Gastrocnemius medialis (tissue), 4 donors: ENCODE measurements around the gene CPNE5. TPM values are rescaled to one million over a fixed set of nuclear protein-coding genes. Genes with fewer than 3 reads are reported as not detected.

Source experiments
- ATAC-seq, 2 donors: fragments of 150-250 bp; one replicate each; pipeline ENCODE4 v1.9.1; 2016
- DNase-seq, 2 donors: peaks; one replicate each; pipeline ENCODE4 v3.0.0-alpha.2; 2019
- H3K27ac ChIP-seq, 4 donors: fragments of 200-600 bp; sonication (generic); 1 replicate in 1 of 4; 2 replicates in 3 of 4; pipeline ENCODE4 v1.5.1; 2016 to 2018; ENCODE audit warnings: mild to moderate bottlenecking in 2 of 4, moderate library complexity in 1 of 4
- H3K27me3 ChIP-seq, 3 donors: fragments of 200-600 bp; sonication (generic) in 2 of 3; 1 replicate in 1 of 3; 2 replicates in 2 of 3; pipeline versions ENCODE4 v1.5.1 to v1.6.0; 2016 to 2019; ENCODE audit warnings: mild to moderate bottlenecking in 1 of 3, moderate library complexity in 1 of 3
- H3K36me3 ChIP-seq, 2 donors: fragments of 200-600 bp; sonication (generic) in 1 of 2; one replicate each; pipeline ENCODE4 v1.5.1; 2017 to 2018
- H3K4me1 ChIP-seq, 2 donors: fragments of 200-600 bp; sonication (generic) in 1 of 2; one replicate each; pipeline ENCODE4 v1.5.1; 2016 to 2017; ENCODE audit warnings: mild to moderate bottlenecking in 2 of 2
- H3K4me3 ChIP-seq, 4 donors: fragments of 200-600 bp; sonication (generic) in 3 of 4; 1 replicate in 1 of 4; 2 replicates in 3 of 4; pipeline ENCODE4 v1.5.1; 2016 to 2019; ENCODE audit warnings: mild to moderate bottlenecking in 2 of 4
- H3K9me3 ChIP-seq, 3 donors: fragments of 200-600 bp; sonication (generic) in 2 of 3; 1 replicate in 1 of 3; 2 replicates in 2 of 3; pipeline ENCODE4 v1.5.1; 2016 to 2019
- POLR2A ChIP-seq, 2 donors: fragments of 450-650 bp; IDR thresholded peaks; one replicate each; pipeline ENCODE4 v1.6.1; 2017; ENCODE audit warnings: antibody characterized with exemption in 2 of 2, mild to moderate bottlenecking in 2 of 2, moderate library complexity in 2 of 2
- in situ Hi-C, 4 donors: fragments of 200-750 bp; cut with MboI; loops; one replicate each; pipeline versions ENCODE4 v1.15.0 to v1.8.0; 2017; ENCODE audit warnings: low sequenced_read_pairs in 4 of 4
- intact Hi-C: fragments of 100-400 bp; cut with DNase I; formaldehyde crosslinking; loops from one replicate; pipeline ENCODE4 v1.15.1; 2023; ENCODE audit warnings: low total_unique reads
- total RNA-seq, 4 donors: library from RNA; depleted of rRNA; stranded (reverse); fragments of >200 nt; gene quantifications; one replicate each; pipeline versions ENCODE4 v1.1.0 to v1.2.3, GENCODE V29; 2016
- TF ChIP-seq, protein P1 (sequence below), 5 experiments: fragments of 450-650 bp in 3 of 5; fragments of 200-600 bp in 2 of 5; sonication (generic) in 2 of 5; IDR thresholded peaks in 4 of 5; conservative IDR thresholded peaks in 1 of 5; 1 replicate in 4 of 5; 2 replicates in 1 of 5; pipeline ENCODE4 v1.5.1; 2016 to 2019; ENCODE audit warnings: antibody characterized with exemption in 5 of 5, mild to moderate bottlenecking in 3 of 5, moderate library complexity in 3 of 5

The CPNE5 gene
- total RNA-seq, 4 donors from 2014 or later = 0.11 TPM; not detected in 3

DNA sequence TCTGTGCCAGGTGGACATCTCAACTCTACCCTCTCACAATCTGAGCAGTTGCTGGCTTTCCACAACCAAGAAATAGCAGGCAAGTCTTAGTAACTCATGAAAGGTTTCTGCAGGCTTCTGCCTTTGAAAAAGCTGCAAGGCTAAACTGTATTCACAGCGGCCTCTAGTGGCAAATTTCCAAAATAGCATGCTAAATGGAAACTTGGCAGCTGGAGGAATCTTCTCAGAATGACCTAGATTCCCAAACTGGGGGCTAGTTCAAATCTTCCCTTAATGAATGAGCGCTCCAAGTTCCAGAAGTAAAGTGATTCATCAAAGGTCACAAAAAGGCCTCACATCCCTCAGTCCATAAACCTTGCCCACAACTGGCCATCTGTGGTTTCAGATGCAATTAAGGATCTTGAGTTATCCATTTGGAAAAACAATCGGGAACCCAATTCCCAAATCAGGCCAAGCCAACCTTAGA lies 11.9 kb upstream of the CPNE5 start:
- TF ChIP-seq, protein P1, sequence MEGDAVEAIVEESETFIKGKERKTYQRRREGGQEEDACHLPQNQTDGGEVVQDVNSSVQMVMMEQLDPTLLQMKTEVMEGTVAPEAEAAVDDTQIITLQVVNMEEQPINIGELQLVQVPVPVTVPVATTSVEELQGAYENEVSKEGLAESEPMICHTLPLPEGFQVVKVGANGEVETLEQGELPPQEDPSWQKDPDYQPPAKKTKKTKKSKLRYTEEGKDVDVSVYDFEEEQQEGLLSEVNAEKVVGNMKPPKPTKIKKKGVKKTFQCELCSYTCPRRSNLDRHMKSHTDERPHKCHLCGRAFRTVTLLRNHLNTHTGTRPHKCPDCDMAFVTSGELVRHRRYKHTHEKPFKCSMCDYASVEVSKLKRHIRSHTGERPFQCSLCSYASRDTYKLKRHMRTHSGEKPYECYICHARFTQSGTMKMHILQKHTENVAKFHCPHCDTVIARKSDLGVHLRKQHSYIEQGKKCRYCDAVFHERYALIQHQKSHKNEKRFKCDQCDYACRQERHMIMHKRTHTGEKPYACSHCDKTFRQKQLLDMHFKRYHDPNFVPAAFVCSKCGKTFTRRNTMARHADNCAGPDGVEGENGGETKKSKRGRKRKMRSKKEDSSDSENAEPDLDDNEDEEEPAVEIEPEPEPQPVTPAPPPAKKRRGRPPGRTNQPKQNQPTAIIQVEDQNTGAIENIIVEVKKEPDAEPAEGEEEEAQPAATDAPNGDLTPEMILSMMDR (IDR thresholded peaks at IDR 0.05 in 4 of 5, conservative IDR thresholded peaks at IDR 0.05 in 1 of 5) = peak; percentile 69 to 79 (median 73)
- no peak for TF ChIP-seq POLR2A (IDR thresholded peaks at IDR 0.05)
- Histone ChIP-seq H3K27ac (no peak overlapping the region), H3K36me3 (peaks cover 0 to 10% of the 10 kb centered on the region in 2 donors), H3K9me3 (no peaks in the 10 kb centered on the region), H3K4me3 (no peak overlapping the region), H3K4me1 (peaks cover 29 to 34% of the 10 kb centered on the region in 2 donors), H3K27me3 (no peaks in the 10 kb centered on the region)
- DNase-seq (peak in 1 of 2 donors; percentile 54), ATAC-seq (peak; percentile 37 to 46)
- intact Hi-C loops = loop anchor here (1.0 to 5.0 kb wide), 4 partner anchors 40 to 234 kb away; no protein-coding TSS in a partner anchor
- in situ Hi-C loops = loop anchor here (5.0 to 25.0 kb wide), 3 partner anchors 84 to 239 kb away; no protein-coding TSS in a partner anchor

DNA sequence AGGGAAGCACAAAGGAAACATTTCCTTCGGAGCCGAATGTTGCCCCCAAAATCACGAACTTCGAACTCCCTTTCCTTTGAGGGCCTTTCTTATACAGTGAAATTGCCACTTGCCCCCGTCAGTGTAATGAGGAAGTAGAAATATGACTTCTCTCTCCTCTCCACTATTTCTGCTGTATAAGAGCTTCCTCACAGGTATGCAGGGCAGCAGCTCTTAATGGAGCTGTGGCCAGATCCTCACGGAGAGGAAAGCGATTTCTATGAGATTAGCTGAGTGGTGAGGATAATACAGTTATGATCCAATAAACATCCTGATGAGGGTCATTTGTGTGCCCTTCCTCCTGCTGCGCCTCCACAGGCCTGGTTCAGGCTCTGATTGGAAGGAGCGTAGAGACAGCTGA lies 10.8 kb upstream of the CPNE5 start:
- ATAC-seq (no peak), DNase-seq (no peak)
- intact Hi-C loops (loop anchor here (2.0 to 5.0 kb wide), 3 partner anchors 39 to 233 kb away; no protein-coding TSS in a partner anchor), in situ Hi-C loops (loop anchor here (5.0 to 25.0 kb wide), 3 partner anchors 83 to 238 kb away; no protein-coding TSS in a partner anchor)
- Histone ChIP-seq H3K27me3 (no peaks in the 10 kb centered on the region), H3K9me3 (no peaks in the 10 kb centered on the region), H3K36me3 (no peaks in the 10 kb centered on the region), H3K4me1 (peaks cover 29 to 34% of the 10 kb centered on the region in 2 donors), H3K27ac (no peak overlapping the region), H3K4me3 (no peak overlapping the region)
- no peak for TF ChIP-seq POLR2A (IDR thresholded peaks at IDR 0.05)
- TF ChIP-seq, protein P1 (IDR thresholded peaks at IDR 0.05 in 4 of 5, conservative IDR thresholded peaks at IDR 0.05 in 1 of 5) = no peak

DNA sequence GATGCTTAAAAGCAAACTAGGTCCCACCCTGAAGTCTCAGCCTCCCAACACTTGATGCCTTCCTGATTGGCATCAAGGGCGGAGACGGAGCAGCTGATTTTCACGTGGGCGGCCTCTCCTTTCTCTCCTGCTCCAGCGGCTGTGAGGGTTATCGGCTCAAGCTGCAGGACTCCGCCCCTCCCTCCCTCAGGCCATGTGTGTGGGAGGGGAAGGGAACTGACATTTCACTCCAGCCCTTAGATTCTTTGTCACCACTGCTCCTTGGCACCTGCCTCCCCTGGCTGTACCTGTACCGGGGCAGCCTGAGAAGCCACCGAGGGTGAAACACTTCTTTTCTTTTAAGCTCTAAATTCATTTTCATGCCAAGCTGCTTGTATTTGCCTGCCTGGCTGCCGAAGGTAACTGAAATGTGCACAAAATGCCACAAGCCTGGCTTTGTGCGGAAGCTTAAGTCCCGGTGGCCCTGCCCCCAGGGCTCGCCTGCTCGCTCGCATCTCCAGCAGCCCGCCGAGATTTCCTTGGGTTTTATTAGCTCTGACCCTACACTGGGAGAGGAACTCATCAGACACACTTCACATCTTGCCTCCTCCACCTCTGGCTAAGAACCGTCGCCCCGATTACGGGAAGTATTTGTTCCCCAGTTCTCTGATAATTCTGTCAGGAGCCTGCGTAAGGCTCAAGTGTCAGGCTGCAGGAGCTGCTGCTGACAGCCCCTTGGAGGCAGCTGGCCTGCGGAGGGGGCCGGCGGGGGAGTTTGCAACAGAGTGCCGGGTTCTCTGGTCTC lies 9.6 kb upstream of the CPNE5 start:
- Histone ChIP-seq H3K27ac (no peak overlapping the region), H3K36me3 (no peaks in the 10 kb centered on the region), H3K4me1 (peaks cover 32 to 35% of the 10 kb centered on the region in 2 donors), H3K4me3 (no peak overlapping the region), H3K9me3 (no peaks in the 10 kb centered on the region), H3K27me3 (no peaks in the 10 kb centered on the region)
- DNase-seq = no peak
- intact Hi-C loops = no loop called here
- ATAC-seq = no peak
- in situ Hi-C loops = loop anchor here in 1 of 4 donors (5.0 kb wide), 1 partner anchor 77 kb away; no protein-coding TSS in a partner anchor
- TF ChIP-seq, protein P1 (IDR thresholded peaks at IDR 0.05 in 4 of 5, conservative IDR thresholded peaks at IDR 0.05 in 1 of 5) = no peak
- no peak for TF ChIP-seq POLR2A (IDR thresholded peaks at IDR 0.05)

DNA sequence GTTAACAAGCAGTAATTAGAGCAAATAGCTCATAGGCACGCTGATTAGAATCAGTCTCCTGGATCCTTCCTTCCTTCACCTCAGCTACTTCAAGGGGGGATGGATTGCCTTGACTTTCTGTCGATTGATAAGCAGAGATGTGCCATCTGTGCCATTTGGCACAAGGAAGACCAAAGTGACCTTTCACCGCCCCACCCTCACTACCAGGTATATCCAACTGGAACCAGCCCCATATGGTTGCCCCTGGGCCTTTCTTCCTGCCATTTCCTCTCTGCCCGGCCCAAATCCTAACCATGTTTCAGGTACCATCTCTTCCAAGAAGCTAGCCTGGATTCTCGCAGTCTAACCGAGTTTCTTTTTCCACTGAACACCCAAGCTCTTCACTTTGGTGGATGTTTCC lies 8.7 kb upstream of the CPNE5 start:
- Histone ChIP-seq H3K27me3 (no peaks in the 10 kb centered on the region), H3K4me3 (no peak overlapping the region), H3K9me3 (no peaks in the 10 kb centered on the region), H3K4me1 (peaks cover 31 to 36% of the 10 kb centered on the region in 2 donors), H3K36me3 (no peaks in the 10 kb centered on the region), H3K27ac (no peak overlapping the region)
- in situ Hi-C loops = loop anchor here in 1 of 4 donors (5.0 kb wide), 1 partner anchor 76 kb away; no protein-coding TSS in a partner anchor
- TF ChIP-seq POLR2A (IDR thresholded peaks at IDR 0.05) = no peak
- TF ChIP-seq, protein P1 (IDR thresholded peaks at IDR 0.05 in 4 of 5, conservative IDR thresholded peaks at IDR 0.05 in 1 of 5) = no peak
- DNase-seq (no peak), ATAC-seq (no peak)
- intact Hi-C loops = no loop called here
